Measurements from ENCODE around the gene KLRC4. TPM values are rescaled to one million over a fixed set of nuclear protein-coding genes. Genes with fewer than 3 reads are reported as not detected.

KLRC4 gene
- total RNA-seq, 6 experiments from 2014 or later = not detected

DNA sequence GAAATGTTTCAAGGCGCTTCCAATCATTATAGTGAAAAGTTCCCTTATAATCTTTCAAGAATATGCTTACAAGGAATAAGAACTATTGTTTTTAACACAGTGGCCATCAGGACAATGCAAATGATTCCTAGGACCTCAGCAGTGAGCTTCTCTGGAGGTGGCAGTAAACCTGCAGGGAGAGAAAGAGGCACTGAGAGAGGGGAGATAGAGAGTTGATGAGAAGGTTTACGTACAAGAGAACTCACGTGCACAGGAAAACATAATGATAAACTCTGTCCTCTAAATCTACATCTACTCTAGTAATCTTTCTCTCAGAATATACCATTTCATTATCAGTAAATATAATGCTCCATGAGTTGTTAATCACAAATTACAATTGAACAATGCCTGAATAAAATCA lies 715 bp downstream of the KLRC4 start:
- no peaks in the 10 kb centered on the region for H3K9me3 Mint-ChIP-seq
- no peak overlapping the region for H3K27ac Mint-ChIP-seq
- DNase-seq = no peak
- H3K27me3 Mint-ChIP-seq (ENCODE audit: insufficient read depth) = peaks cover 4% of the 10 kb centered on the region; the same call in 1 of the 2 replicates
- H3K36me3 Mint-ChIP-seq (ENCODE audit: low read depth) = no peaks in the 10 kb centered on the region
- no peaks in the 10 kb centered on the region for H3K4me1 Mint-ChIP-seq (ENCODE audit: low read depth)
- H3K4me3 Mint-ChIP-seq = no peak overlapping the region
- no peak for TF ChIP-seq CTCF (IDR thresholded peaks at IDR 0.05)

- no peaks in the 10 kb centered on the region for H3K9me3 Mint-ChIP-seq
Measured at GRCh38 chr12:10406725-10407124, 2.8 kb downstream of the KLRC4 start.

DNA sequence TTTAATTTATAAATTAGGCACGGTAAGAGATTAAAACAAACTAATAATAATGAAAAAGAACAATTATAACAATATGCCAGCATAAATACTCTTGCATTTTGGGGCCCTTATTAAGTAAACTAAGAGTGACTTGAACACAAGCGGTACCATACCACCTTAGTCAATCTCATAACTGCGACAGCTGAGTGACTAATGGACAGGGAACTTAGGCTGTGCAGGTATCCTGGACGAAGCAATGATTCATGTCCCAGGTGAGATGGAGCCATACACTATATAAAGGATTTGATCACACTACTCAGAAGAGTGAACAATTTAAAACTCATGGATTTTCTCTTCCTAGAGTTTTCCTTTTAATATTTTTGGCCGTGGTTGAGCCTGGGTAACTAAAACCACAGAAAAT lies 4.3 kb downstream of the KLRC4 start:
- H3K27ac Mint-ChIP-seq = no peak overlapping the region
- no peak for DNase-seq
- TF ChIP-seq CTCF (IDR thresholded peaks at IDR 0.05) = no peak
- H3K4me1 Mint-ChIP-seq (ENCODE audit: low read depth) = no peaks in the 10 kb centered on the region
- no peak overlapping the region for H3K4me3 Mint-ChIP-seq
- peaks cover 4% of the 10 kb centered on the region; the same call in 1 of the 2 replicates for H3K27me3 Mint-ChIP-seq (ENCODE audit: insufficient read depth)
- no peaks in the 10 kb centered on the region for H3K36me3 Mint-ChIP-seq (ENCODE audit: low read depth)
- no peaks in the 10 kb centered on the region for H3K9me3 Mint-ChIP-seq

More at GRCh38 chr12:10406725-10407124, 2.8 kb downstream of the KLRC4 start:
- DNase-seq = no peak
- H3K27ac Mint-ChIP-seq = no peak overlapping the region
- no peak overlapping the region for H3K4me3 Mint-ChIP-seq
- no peaks in the 10 kb centered on the region for H3K4me1 Mint-ChIP-seq (ENCODE audit: low read depth)
- peaks cover 4% of the 10 kb centered on the region; the same call in 1 of the 2 replicates for H3K27me3 Mint-ChIP-seq (ENCODE audit: insufficient read depth)
- H3K36me3 Mint-ChIP-seq (ENCODE audit: low read depth) = no peaks in the 10 kb centered on the region
- no peak for TF ChIP-seq CTCF (IDR thresholded peaks at IDR 0.05)

- H3K4me3 Mint-ChIP-seq = no peak overlapping the region
- H3K4me1 Mint-ChIP-seq (ENCODE audit: low read depth) = no peaks in the 10 kb centered on the region
- peaks cover 4% of the 10 kb centered on the region; the same call in 1 of the 2 replicates for H3K27me3 Mint-ChIP-seq (ENCODE audit: insufficient read depth)
- H3K27ac Mint-ChIP-seq = no peak overlapping the region
- DNase-seq = no peak
- no peaks in the 10 kb centered on the region for H3K36me3 Mint-ChIP-seq (ENCODE audit: low read depth)
- TF ChIP-seq CTCF (IDR thresholded peaks at IDR 0.05) = no peak
- no peaks in the 10 kb centered on the region for H3K9me3 Mint-ChIP-seq
Measured at GRCh38 chr12:10404798-10405197, 4.8 kb downstream of the KLRC4 start.

- H3K4me3 Mint-ChIP-seq = no peak overlapping the region
- H3K9me3 Mint-ChIP-seq = no peaks in the 10 kb centered on the region
- H3K27me3 Mint-ChIP-seq (ENCODE audit: insufficient read depth) = no peaks in the 10 kb centered on the region; the same call in 1 of the 2 replicates
- H3K4me1 Mint-ChIP-seq (ENCODE audit: low read depth) = peaks cover 3% of the 10 kb centered on the region
- H3K27ac Mint-ChIP-seq = no peak overlapping the region
- DNase-seq = no peak
- H3K36me3 Mint-ChIP-seq (ENCODE audit: low read depth) = no peaks in the 10 kb centered on the region
- TF ChIP-seq CTCF (IDR thresholded peaks at IDR 0.05) = no peak
Measured at GRCh38 chr12:10400829-10401228, 8.7 kb downstream of the KLRC4 start.

DNA sequence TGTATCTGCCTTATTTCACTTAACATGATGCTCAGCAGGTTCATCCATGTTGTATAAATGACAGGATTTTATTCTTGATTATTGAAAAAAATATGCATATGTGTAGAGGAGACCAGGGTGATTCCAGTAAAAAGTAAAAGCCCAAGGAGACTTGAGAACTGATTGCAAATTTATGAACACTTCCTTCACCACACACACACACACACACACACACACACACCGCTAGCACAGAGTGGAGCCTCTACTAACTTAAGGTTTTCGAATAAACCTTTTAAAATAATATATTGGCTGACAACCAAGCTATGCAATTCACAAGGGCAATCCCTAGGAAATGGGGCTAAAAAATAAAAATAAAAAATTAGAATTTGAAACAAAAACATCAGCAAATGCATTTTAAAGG lies 11.4 kb downstream of the KLRC4 start:
- H3K36me3 Mint-ChIP-seq (ENCODE audit: low read depth) = no peaks in the 10 kb centered on the region
- H3K27ac Mint-ChIP-seq = no peak overlapping the region

More for the DNA sequence above, 11.4 kb downstream of the KLRC4 start:
- DNase-seq = no peak
- no peak for TF ChIP-seq CTCF (IDR thresholded peaks at IDR 0.05)
- Mint-ChIP-seq H3K4me1 (ENCODE audit: low read depth) (peaks cover 21% of the 10 kb centered on the region), H3K27me3 (ENCODE audit: insufficient read depth) (no peaks in the 10 kb centered on the region; the same call in 1 of the 2 replicates), H3K4me3 (no peak overlapping the region), H3K9me3 (no peaks in the 10 kb centered on the region)
